Tibial artery (tissue), 4 donors: ENCODE measurements around the gene SMTN.

Experiments used
- DNase-seq, 2 donors: peaks; one replicate each; pipeline ENCODE4 v3.0.0-alpha.2; 2019
- H3K27ac ChIP-seq, 2 donors: fragments of 200-600 bp; sonication (generic) in 1 of 2; 1 replicate in 1 of 2; 2 replicates in 1 of 2; pipeline ENCODE4 v1.5.1; 2018 to 2019; ENCODE audit warnings: mild to moderate bottlenecking in 1 of 2
- H3K27me3 ChIP-seq, 2 donors: fragments of 200-600 bp; sonication (generic) in 1 of 2; one replicate each; pipeline versions ENCODE4 v1.5.1 to v1.6.0; 2016 to 2019
- H3K36me3 ChIP-seq, 3 donors: fragments of 200-600 bp; sonication (generic) in 2 of 3; one replicate each; pipeline ENCODE4 v1.5.1; 2016 to 2019; ENCODE audit warnings: mild to moderate bottlenecking in 2 of 3
- H3K4me1 ChIP-seq, 4 donors: fragments of 200-600 bp; sonication (generic) in 2 of 4; 1 replicate in 3 of 4; 2 replicates in 1 of 4; pipeline ENCODE4 v1.5.1; 2016 to 2019
- H3K4me3 ChIP-seq, 2 donors: fragments of 200-600 bp; sonication (generic) in 1 of 2; 1 replicate in 1 of 2; 2 replicates in 1 of 2; pipeline ENCODE4 v1.5.1; 2018 to 2019; ENCODE audit warnings: mild to moderate bottlenecking in 2 of 2
- H3K9me3 ChIP-seq, 3 donors: fragments of 200-600 bp; sonication (generic) in 1 of 3; one replicate each; pipeline ENCODE4 v1.5.1; 2016 to 2019
- CTCF ChIP-seq, 2 experiments: fragments of 200-600 bp in 1 of 2; fragments of 450-650 bp in 1 of 2; IDR thresholded peaks; one replicate each; pipeline ENCODE4 v1.5.1; 2017 to 2019; ENCODE audit warnings: antibody characterized with exemption in 2 of 2, mild to moderate bottlenecking in 1 of 2, moderate library complexity in 1 of 2
- intact Hi-C: fragments of 100-400 bp; cut with DNase I; formaldehyde crosslinking; loops from one replicate; pipeline ENCODE4 v1.15.0; 2023; ENCODE audit warnings: low total_unique reads

Gene SMTN

GRCh38 chr22:31087744-31088215, 6.7 kb downstream of the SMTN start:
- H3K36me3 ChIP-seq, result peaks cover 82 to 94% (median 87%) of the 10 kb centered on the region in 3 donors
- H3K27ac ChIP-seq, result peak overlapping the region; percentile 99 to 100
- intact Hi-C loops, result no loop called here
- no peaks in the 10 kb centered on the region for H3K27me3 ChIP-seq
- peak in 1 of 2 donors; percentile 76 for DNase-seq
- TF ChIP-seq CTCF (IDR thresholded peaks at IDR 0.05), result no peak
- H3K4me3 ChIP-seq, result peak overlapping the region; percentile 13 to 90
- peaks cover 0 to 93% (median 89%) of the 10 kb centered on the region in 4 donors for H3K4me1 ChIP-seq
- H3K9me3 ChIP-seq, result no peaks in the 10 kb centered on the region

- intact Hi-C loops, result no loop called here
- Histone ChIP-seq H3K36me3 (peaks cover 79 to 95% (median 88%) of the 10 kb centered on the region in 3 donors), H3K27me3 (no peaks in the 10 kb centered on the region), H3K27ac (peak overlapping the region; percentile 99 to 100), H3K4me3 (peak overlapping the region in 1 of 2 donors; percentile 90), H3K9me3 (no peaks in the 10 kb centered on the region), H3K4me1 (peaks cover 0 to 93% (median 89%) of the 10 kb centered on the region in 4 donors)
- DNase-seq, result peak in 1 of 2 donors; percentile 69
- TF ChIP-seq CTCF (IDR thresholded peaks at IDR 0.05), result no peak
Measured at GRCh38 chr22:31088233-31088986, 7.3 kb downstream of the SMTN start.

- H3K4me1 ChIP-seq, result peaks cover 0 to 94% (median 91%) of the 10 kb centered on the region in 4 donors
- H3K27ac ChIP-seq, result peak overlapping the region; percentile 99 to 100
- intact Hi-C loops, result loop anchor here (2.0 kb wide), 1 partner anchor 17 kb away; the partner anchor contains the start of gene SELENOM
- peak; percentile 79 to 85 for TF ChIP-seq CTCF (IDR thresholded peaks at IDR 0.05)
- no peaks in the 10 kb centered on the region for H3K27me3 ChIP-seq
- no peak overlapping the region for H3K4me3 ChIP-seq
- peak in 1 of 2 donors; percentile 81 for DNase-seq
- H3K9me3 ChIP-seq, result no peaks in the 10 kb centered on the region
- peaks cover 79 to 95% (median 88%) of the 10 kb centered on the region in 3 donors for H3K36me3 ChIP-seq
Measured at GRCh38 chr22:31089160-31090100, 8.3 kb downstream of the SMTN start.

- Histone ChIP-seq H3K27me3 (no peaks in the 10 kb centered on the region), H3K36me3 (peaks cover 87 to 98% (median 93%) of the 10 kb centered on the region in 3 donors), H3K27ac (peak overlapping the region; percentile 99 to 100), H3K9me3 (no peaks in the 10 kb centered on the region), H3K4me3 (peak overlapping the region; percentile 9 to 10), H3K4me1 (peaks cover 0 to 99% (median 95%) of the 10 kb centered on the region in 4 donors)
- intact Hi-C loops, result loop anchor here (2.0 kb wide), 1 partner anchor 16 kb away; the partner anchor contains the start of gene SELENOM
- TF ChIP-seq CTCF (IDR thresholded peaks at IDR 0.05), result no peak
- DNase-seq, result peak in 1 of 2 donors; percentile 93
Measured at GRCh38 chr22:31090217-31091085, 9.3 kb downstream of the SMTN start.
